ENCODE data around the gene GIMD1. TPM values are rescaled to one million over a fixed set of nuclear protein-coding genes. Genes with fewer than 3 reads are reported as not detected.
"Not testable (repeated sequence)": the region's sequence is repeated elsewhere in the genome, so short reads cannot be mapped to it uniquely, and the experiment has no call there.

GIMD1 gene
- polyA plus RNA-seq, 3 donors: not detected

- H3K4me2 ChIP-seq (replicated peaks; ENCODE audit: extremely low read depth, low read length, poor library complexity, severe bottlenecking): no peak overlapping the region
- peaks cover 56 to 67% of the 10 kb centered on the region in 2 donors for H3K36me3 ChIP-seq (replicated peaks in 1 of 2; ENCODE audit: control insufficient read depth in 1 of 2, insufficient read depth in 2 of 2, low read length in 2 of 2)
- H3K4me3 ChIP-seq (replicated peaks in 1 of 3; ENCODE audit: low read depth in 2 of 3, low read length in 3 of 3): no peak overlapping the region
- no peaks in the 10 kb centered on the region for H4K20me1 ChIP-seq (ENCODE audit: insufficient read depth, low read length)
- peaks cover 1% of the 10 kb centered on the region for H3K4me1 Mint-ChIP-seq
- no peak for TF ChIP-seq CTCF (IDR thresholded peaks at IDR 0.05)
- H3K79me2 ChIP-seq (ENCODE audit: insufficient read depth, low read length): peaks cover 23% of the 10 kb centered on the region
- no peak overlapping the region for H2AFZ ChIP-seq (ENCODE audit: insufficient read depth, low read depth, low read length, poor library complexity, severe bottlenecking)
- intact Hi-C loops (cut with micrococcal nuclease): no loop called here
- H3K27ac ChIP-seq (ENCODE audit: low read depth in 1 of 2, low read length in 2 of 2): no peak overlapping the region
- no peak overlapping the region for H3K9ac ChIP-seq (ENCODE audit: insufficient read depth, low read length, poor library complexity, severe bottlenecking)
- no peak for DNase-seq
- H3K9me3 Mint-ChIP-seq: peaks cover 0 to 4% (median under 1%) of the 10 kb centered on the region in 7 donors
- no peaks in the 10 kb centered on the region for H3K27me3 Mint-ChIP-seq (ENCODE audit: low read depth in 3 of 3)
- H3K27ac Mint-ChIP-seq: no peak overlapping the region
- no peaks in the 10 kb centered on the region for H3K27me3 ChIP-seq (ENCODE audit: control insufficient read depth in 2 of 2, insufficient read depth in 2 of 2, low read length in 2 of 2)
- no peaks in the 10 kb centered on the region for H3K9me3 ChIP-seq (replicated peaks in 1 of 2; ENCODE audit: control insufficient read depth in 1 of 2, insufficient read depth in 1 of 2, low read length in 2 of 2)
- no peaks in the 10 kb centered on the region for H3K4me1 ChIP-seq (ENCODE audit: control insufficient read depth in 1 of 2, insufficient read depth in 2 of 2, low read length in 2 of 2)
- peaks cover 48 to 51% of the 10 kb centered on the region in 2 donors for H3K36me3 Mint-ChIP-seq
- no peak overlapping the region for H3K4me3 Mint-ChIP-seq
These were observed 42.8 kb downstream of the GIMD1 start for GRCh38 chr4:106325800-106326199.

- no peak for TF ChIP-seq CTCF (IDR thresholded peaks at IDR 0.05)
- peaks cover 0 to 9% (median 3%) of the 10 kb centered on the region in 7 donors for H3K9me3 Mint-ChIP-seq
- no peak for DNase-seq
- Histone ChIP-seq H3K36me3 (replicated peaks in 1 of 2; ENCODE audit: control insufficient read depth in 1 of 2, insufficient read depth in 2 of 2, low read length in 2 of 2) (peaks cover 39 to 50% of the 10 kb centered on the region in 2 donors), H2AFZ (ENCODE audit: insufficient read depth, low read depth, low read length, poor library complexity, severe bottlenecking) (no peak overlapping the region), H3K4me3 (replicated peaks in 1 of 3; ENCODE audit: low read depth in 2 of 3, low read length in 3 of 3) (no peak overlapping the region), H3K4me2 (replicated peaks; ENCODE audit: extremely low read depth, low read length, poor library complexity, severe bottlenecking) (no peak overlapping the region), H3K9ac (ENCODE audit: insufficient read depth, low read length, poor library complexity, severe bottlenecking) (no peak overlapping the region), H3K9me3 (replicated peaks in 1 of 2; ENCODE audit: control insufficient read depth in 1 of 2, insufficient read depth in 1 of 2, low read length in 2 of 2) (no peaks in the 10 kb centered on the region), H3K27ac (ENCODE audit: low read depth in 1 of 2, low read length in 2 of 2) (no peak overlapping the region), H3K27me3 (ENCODE audit: control insufficient read depth in 2 of 2, insufficient read depth in 2 of 2, low read length in 2 of 2) (no peaks in the 10 kb centered on the region), H4K20me1 (ENCODE audit: insufficient read depth, low read length) (no peaks in the 10 kb centered on the region), H3K79me2 (ENCODE audit: insufficient read depth, low read length) (peaks cover 50% of the 10 kb centered on the region), H3K4me1 (ENCODE audit: control insufficient read depth in 1 of 2, insufficient read depth in 2 of 2, low read length in 2 of 2) (peaks cover 0 to under 1% of the 10 kb centered on the region in 2 donors)
- no peak overlapping the region for H3K4me3 Mint-ChIP-seq
- intact Hi-C loops (cut with micrococcal nuclease): no loop called here
- no peak overlapping the region for H3K27ac Mint-ChIP-seq
- H3K4me1 Mint-ChIP-seq: peaks cover 11% of the 10 kb centered on the region
- no peaks in the 10 kb centered on the region for H3K27me3 Mint-ChIP-seq (ENCODE audit: low read depth in 3 of 3)
- H3K36me3 Mint-ChIP-seq: peaks cover 38 to 42% of the 10 kb centered on the region in 2 donors
These were observed 45.5 kb downstream of the GIMD1 start for GRCh38 chr4:106323119-106323518.

GRCh38 chr4:106321814-106322213 is 46.8 kb downstream of the GIMD1 start:
- H3K79me2 ChIP-seq (ENCODE audit: insufficient read depth, low read length): peaks cover 63% of the 10 kb centered on the region
- H3K9me3 ChIP-seq (replicated peaks in 1 of 2; ENCODE audit: control insufficient read depth in 1 of 2, insufficient read depth in 1 of 2, low read length in 2 of 2); H3K9me3 Mint-ChIP-seq; H3K4me2 ChIP-seq (replicated peaks; ENCODE audit: extremely low read depth, low read length, poor library complexity, severe bottlenecking); H3K27me3 Mint-ChIP-seq (ENCODE audit: low read depth in 3 of 3); intact Hi-C loops (cut with micrococcal nuclease); H2AFZ ChIP-seq (ENCODE audit: insufficient read depth, low read depth, low read length, poor library complexity, severe bottlenecking); DNase-seq; H4K20me1 ChIP-seq (ENCODE audit: insufficient read depth, low read length); H3K27me3 ChIP-seq (ENCODE audit: control insufficient read depth in 2 of 2, insufficient read depth in 2 of 2, low read length in 2 of 2); H3K4me3 ChIP-seq (replicated peaks in 1 of 3; ENCODE audit: low read depth in 2 of 3, low read length in 3 of 3); H3K4me3 Mint-ChIP-seq; H3K9ac ChIP-seq (ENCODE audit: insufficient read depth, low read length, poor library complexity, severe bottlenecking); H3K27ac ChIP-seq (ENCODE audit: low read depth in 1 of 2, low read length in 2 of 2): not testable (repeated sequence)
- no CpG with 5 or more reads among the region's 6 CpGs for WGBS (ENCODE audit: insufficient coverage)
- H3K4me1 Mint-ChIP-seq: peaks cover 11% of the 10 kb centered on the region
- peaks cover 26 to 37% of the 10 kb centered on the region in 2 donors for H3K36me3 ChIP-seq (replicated peaks in 1 of 2; ENCODE audit: control insufficient read depth in 1 of 2, insufficient read depth in 2 of 2, low read length in 2 of 2)
- H3K36me3 Mint-ChIP-seq: peaks cover 25 to 30% of the 10 kb centered on the region in 2 donors
- H3K4me1 ChIP-seq (ENCODE audit: control insufficient read depth in 1 of 2, insufficient read depth in 2 of 2, low read length in 2 of 2): peaks cover 12 to 14% of the 10 kb centered on the region in 2 donors
- H3K27ac Mint-ChIP-seq: peak overlapping the region in 2 of 7 donors; percentile 25 to 30

All from CD14-positive monocyte (primary cell).